ENCODE measurements around the gene UHRF1.
"Not testable (repeated sequence)": the region's sequence is repeated elsewhere in the genome, so short reads cannot be mapped to it uniquely, and the experiment has no call there.

UHRF1 gene

GRCh38 chr19:4929186-4929585 lies 19.9 kb downstream of the UHRF1 start:
- in situ Hi-C loops (cut with HindIII; ENCODE audit: low pct_unique_long_range_greater_than_20kb, low sequenced_read_pairs): no loop called here
- TF ChIP-seq JUND (IDR thresholded peaks at IDR 0.05; ENCODE audit: low read depth): no peak
- DNase-seq (ENCODE audit: low read depth in 1 of 2, low spot score in 1 of 2): no peak

GRCh38 chr19:4930664-4931063 lies 21.4 kb downstream of the UHRF1 start:
- TF ChIP-seq JUND (IDR thresholded peaks at IDR 0.05; ENCODE audit: low read depth): no peak
- in situ Hi-C loops (cut with HindIII; ENCODE audit: low pct_unique_long_range_greater_than_20kb, low sequenced_read_pairs): no loop called here
- no peak for DNase-seq (ENCODE audit: low read depth in 1 of 2, low spot score in 1 of 2)

DNA sequence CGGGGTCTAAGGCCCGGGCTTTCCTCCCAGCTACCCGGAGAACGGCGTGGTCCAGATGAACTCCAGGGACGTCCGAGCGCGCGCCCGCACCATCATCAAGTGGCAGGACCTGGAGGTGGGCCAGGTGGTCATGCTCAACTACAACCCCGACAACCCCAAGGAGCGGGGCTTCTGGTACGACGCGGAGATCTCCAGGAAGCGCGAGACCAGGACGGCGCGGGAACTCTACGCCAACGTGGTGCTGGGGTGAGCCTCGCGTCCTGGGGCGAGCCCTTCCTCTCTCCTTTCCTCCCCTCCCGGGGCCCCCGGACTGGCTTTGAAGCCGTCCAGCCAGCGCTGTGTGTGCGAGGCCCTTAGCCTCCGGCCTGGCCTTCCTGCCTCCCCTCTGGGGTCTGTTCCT lies 23.4 kb downstream of the UHRF1 start:
- no peak for TF ChIP-seq JUND (IDR thresholded peaks at IDR 0.05; ENCODE audit: low read depth)
- in situ Hi-C loops (cut with HindIII; ENCODE audit: low pct_unique_long_range_greater_than_20kb, low sequenced_read_pairs): no loop called here
- DNase-seq (ENCODE audit: low read depth in 1 of 2, low spot score in 1 of 2): no peak

- TF ChIP-seq JUND (IDR thresholded peaks at IDR 0.05; ENCODE audit: low read depth): no peak
- in situ Hi-C loops (cut with HindIII; ENCODE audit: low pct_unique_long_range_greater_than_20kb, low sequenced_read_pairs): no loop called here
- no peak for DNase-seq (ENCODE audit: low read depth in 1 of 2, low spot score in 1 of 2)
These were observed 24.2 kb downstream of the UHRF1 start for GRCh38 chr19:4933528-4933927.

DNA sequence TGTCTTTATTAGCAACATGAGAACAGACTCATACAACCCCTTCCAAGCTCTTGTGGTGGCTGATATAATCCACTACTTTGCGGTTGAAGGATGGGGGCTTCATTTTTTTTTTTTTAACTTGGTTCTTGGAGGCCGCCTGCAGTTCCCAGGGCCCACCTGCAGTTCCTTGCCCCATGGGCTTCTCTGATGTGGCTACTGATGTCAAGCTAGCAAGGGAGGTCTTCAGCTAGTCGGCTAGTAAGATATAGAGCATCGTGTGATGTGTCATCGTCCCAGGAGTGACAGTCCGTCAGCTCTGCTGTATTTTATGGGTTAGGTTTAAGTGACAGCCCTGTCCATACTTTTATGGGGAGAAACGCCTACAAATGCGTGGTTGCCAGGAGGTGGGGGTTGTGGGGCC lies 26.1 kb downstream of the UHRF1 start:
- no peak for TF ChIP-seq JUND (IDR thresholded peaks at IDR 0.05; ENCODE audit: low read depth)
- no peak for DNase-seq (ENCODE audit: low read depth in 1 of 2, low spot score in 1 of 2)
- in situ Hi-C loops (cut with HindIII; ENCODE audit: low pct_unique_long_range_greater_than_20kb, low sequenced_read_pairs): no loop called here

DNA sequence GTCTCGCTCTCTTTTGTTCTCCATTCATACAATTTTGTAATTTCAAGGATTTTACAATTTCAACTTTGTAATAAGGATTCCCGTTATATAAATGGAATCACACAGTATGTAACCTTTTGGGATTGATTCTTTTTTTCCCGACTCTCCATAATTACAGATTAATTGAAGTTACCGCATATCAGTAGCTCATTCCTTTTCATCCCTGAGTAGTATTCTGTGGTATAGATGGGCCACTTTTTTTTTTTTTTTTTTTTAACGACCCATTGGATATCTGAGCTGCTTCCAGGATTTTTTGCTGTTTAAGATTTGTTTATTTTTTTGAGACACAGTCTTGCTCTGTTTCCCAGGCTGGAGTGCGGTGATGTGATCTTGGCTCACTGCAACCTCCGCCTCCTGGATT lies 27.8 kb downstream of the UHRF1 start:
- no peak for TF ChIP-seq JUND (IDR thresholded peaks at IDR 0.05; ENCODE audit: low read depth)
- in situ Hi-C loops (cut with HindIII; ENCODE audit: low pct_unique_long_range_greater_than_20kb, low sequenced_read_pairs): no loop called here
- no peak for DNase-seq (ENCODE audit: low read depth in 1 of 2, low spot score in 1 of 2)

DNA sequence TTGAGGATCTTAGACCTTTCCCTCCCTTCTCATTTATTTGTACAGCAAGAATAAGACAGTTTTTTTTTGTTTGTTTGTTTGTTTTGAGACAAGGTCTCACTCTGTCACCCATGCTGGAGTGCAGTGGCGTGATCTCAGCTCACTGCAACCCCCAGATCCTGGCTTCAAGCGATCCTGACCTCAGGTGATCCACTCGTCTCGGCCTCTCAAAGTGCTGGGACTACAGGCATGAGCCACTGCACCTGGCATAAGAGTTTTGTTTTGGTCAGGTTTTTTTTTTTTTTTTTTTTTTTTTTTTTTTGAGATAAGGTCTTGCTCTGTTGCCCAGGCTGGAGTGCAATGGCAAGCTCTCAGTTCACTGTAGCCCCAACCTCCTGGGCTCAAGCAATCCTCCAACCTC lies 29.2 kb downstream of the UHRF1 start:
- DNase-seq (ENCODE audit: low read depth in 1 of 2, low spot score in 1 of 2); in situ Hi-C loops (cut with HindIII; ENCODE audit: low pct_unique_long_range_greater_than_20kb, low sequenced_read_pairs): not testable (repeated sequence)

DNA sequence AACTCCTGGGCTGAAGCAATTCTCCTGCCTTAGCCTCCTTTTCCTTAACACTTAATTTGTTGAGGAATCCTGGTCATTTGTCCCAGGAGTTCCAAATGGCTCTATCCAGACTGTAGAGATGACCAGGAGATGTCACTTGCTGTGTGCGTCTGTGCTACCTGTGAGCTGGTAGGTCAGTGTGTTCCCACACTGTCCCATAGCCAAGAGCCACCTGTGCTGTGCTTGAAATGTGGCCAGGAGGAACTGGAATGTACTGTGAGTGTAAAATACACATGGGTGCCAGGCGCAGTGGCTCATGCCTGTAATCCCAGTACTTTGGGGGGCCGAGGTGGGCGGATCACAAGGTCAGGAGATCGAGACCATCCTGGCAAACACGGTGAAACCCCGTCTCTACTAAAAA lies 30.2 kb downstream of the UHRF1 start:
- in situ Hi-C loops (cut with HindIII; ENCODE audit: low pct_unique_long_range_greater_than_20kb, low sequenced_read_pairs): no loop called here
- TF ChIP-seq JUND (IDR thresholded peaks at IDR 0.05; ENCODE audit: low read depth): no peak
- DNase-seq (ENCODE audit: low read depth in 1 of 2, low spot score in 1 of 2): peak; percentile 32 to 72

DNA sequence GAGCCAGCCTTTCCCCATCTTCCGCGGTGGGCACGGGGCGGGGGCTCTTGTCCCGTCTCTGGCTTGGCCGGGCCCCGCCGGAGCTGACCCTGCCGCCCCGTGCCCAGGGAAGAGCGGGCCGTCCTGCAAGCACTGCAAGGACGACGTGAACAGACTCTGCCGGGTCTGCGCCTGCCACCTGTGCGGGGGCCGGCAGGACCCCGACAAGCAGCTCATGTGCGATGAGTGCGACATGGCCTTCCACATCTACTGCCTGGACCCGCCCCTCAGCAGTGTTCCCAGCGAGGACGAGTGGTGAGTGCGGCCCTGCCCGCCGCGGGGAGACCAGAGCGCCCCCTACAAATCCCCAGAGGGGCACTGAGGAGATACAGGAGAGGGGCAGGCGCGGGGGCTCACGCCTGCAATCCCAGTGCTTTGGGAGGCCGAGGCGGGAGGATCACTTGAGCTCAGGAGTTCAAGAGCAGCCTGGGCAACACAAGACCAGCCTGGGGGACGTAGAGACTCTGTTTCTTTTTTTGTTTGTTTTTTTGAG lies 32.4 kb downstream of the UHRF1 start:
- in situ Hi-C loops (cut with HindIII; ENCODE audit: low pct_unique_long_range_greater_than_20kb, low sequenced_read_pairs); DNase-seq (ENCODE audit: low read depth in 1 of 2, low spot score in 1 of 2): not testable (repeated sequence)

DNA sequence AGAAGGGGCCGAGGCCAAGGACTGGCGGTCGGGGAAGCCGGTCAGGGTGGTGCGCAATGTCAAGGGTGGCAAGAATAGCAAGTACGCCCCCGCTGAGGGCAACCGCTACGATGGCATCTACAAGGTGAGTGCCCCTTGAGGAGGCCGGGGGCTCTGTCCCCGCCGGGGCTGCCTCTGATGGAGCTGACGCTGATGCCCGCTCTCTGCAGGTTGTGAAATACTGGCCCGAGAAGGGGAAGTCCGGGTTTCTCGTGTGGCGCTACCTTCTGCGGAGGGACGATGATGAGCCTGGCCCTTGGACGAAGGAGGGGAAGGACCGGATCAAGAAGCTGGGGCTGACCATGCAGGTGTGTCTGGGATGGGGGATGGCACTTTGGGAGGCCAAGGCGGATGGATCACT lies 41.3 kb downstream of the UHRF1 start:
- DNase-seq (ENCODE audit: low read depth in 1 of 2, low spot score in 1 of 2); in situ Hi-C loops (cut with HindIII; ENCODE audit: low pct_unique_long_range_greater_than_20kb, low sequenced_read_pairs): not testable (repeated sequence)

DNA sequence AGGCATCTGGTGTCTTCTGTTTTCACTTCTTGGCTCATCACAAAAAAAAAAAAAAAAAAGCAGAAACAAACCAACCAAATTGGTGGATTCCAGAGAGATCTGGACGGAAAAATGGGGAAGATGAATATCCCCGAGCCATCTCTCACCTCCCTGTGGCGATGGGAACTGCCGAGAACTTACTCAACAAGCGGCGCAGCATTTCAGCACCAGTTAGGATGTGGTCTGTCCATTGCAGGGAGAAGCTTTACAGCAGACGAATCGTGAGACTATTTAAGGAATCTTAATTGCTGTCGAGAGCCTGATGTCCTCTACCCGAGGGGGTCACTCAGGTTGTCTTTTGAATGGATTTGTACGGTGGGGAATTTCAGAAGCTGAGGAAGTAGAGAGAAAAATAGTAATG lies 42.4 kb downstream of the UHRF1 start:
- no peak for TF ChIP-seq JUND (IDR thresholded peaks at IDR 0.05; ENCODE audit: low read depth)
- in situ Hi-C loops (cut with HindIII; ENCODE audit: low pct_unique_long_range_greater_than_20kb, low sequenced_read_pairs): no loop called here

GRCh38 chr19:4952945-4953344 lies 43.6 kb downstream of the UHRF1 start:
- TF ChIP-seq JUND (IDR thresholded peaks at IDR 0.05; ENCODE audit: low read depth): no peak
- in situ Hi-C loops (cut with HindIII; ENCODE audit: low pct_unique_long_range_greater_than_20kb, low sequenced_read_pairs): no loop called here
- DNase-seq (ENCODE audit: low read depth in 1 of 2, low spot score in 1 of 2): no peak

More for the DNA sequence above, 42.4 kb downstream of the UHRF1 start:
- no peak for DNase-seq (ENCODE audit: low read depth in 1 of 2, low spot score in 1 of 2)

- in situ Hi-C loops (cut with HindIII; ENCODE audit: low pct_unique_long_range_greater_than_20kb, low sequenced_read_pairs): not testable (repeated sequence)
These were observed 45.2 kb downstream of the UHRF1 start for GRCh38 chr19:4954320-4955149.

DNA sequence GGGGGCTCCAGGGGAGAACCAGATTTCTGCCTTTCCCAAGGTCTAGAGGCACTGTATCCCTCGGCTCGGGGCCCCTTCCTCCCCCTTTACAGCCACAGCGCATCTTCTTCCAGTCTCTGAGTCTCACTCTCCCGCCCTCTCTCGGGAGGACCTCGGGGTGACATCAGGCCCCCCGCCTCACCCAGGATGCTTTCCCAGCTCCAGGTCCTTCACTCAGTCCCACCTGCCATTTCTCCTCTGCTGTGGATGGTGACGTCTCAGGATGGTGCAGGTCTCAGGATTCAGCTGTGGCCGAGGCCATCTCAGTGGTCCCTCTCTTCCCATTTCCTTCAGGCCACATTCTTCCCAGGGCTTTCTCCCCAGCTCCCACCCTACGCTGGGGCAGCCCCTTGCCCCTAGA lies 46.0 kb downstream of the UHRF1 start:
- TF ChIP-seq JUND (IDR thresholded peaks at IDR 0.05; ENCODE audit: low read depth): no peak
- in situ Hi-C loops (cut with HindIII; ENCODE audit: low pct_unique_long_range_greater_than_20kb, low sequenced_read_pairs): no loop called here
- no peak for DNase-seq (ENCODE audit: low read depth in 1 of 2, low spot score in 1 of 2)

More at GRCh38 chr19:4954320-4955149, 45.2 kb downstream of the UHRF1 start:
- DNase-seq (ENCODE audit: low read depth in 1 of 2, low spot score in 1 of 2): not testable (repeated sequence)
